Stomach smooth muscle (tissue), 2 donors: Measurements from ENCODE around the gene ATPAF2.

Experiments used
- H3K27ac ChIP-seq: one replicate; pipeline ENCODE4 v1.7.0; 2013; ENCODE audit warnings: mild to moderate bottlenecking, low read length, inconsistent platforms
- H3K27me3 ChIP-seq, 2 donors: one replicate each; pipeline ENCODE4 v1.7.0; 2013; ENCODE audit warnings: low read length in 2 of 2; ENCODE audit not compliant: insufficient read depth in 2 of 2, control insufficient read depth in 1 of 2
- H3K36me3 ChIP-seq, 2 donors: one replicate each; pipeline ENCODE4 v1.7.0; 2013; ENCODE audit warnings: low read length in 2 of 2; ENCODE audit not compliant: control insufficient read depth in 2 of 2, insufficient read depth in 2 of 2
- H3K4me1 ChIP-seq: one replicate; pipeline ENCODE4 v1.7.0; 2013; ENCODE audit warnings: low read length; ENCODE audit not compliant: control insufficient read depth, insufficient read depth
- H3K4me3 ChIP-seq, 2 donors: one replicate each; pipeline ENCODE4 v1.7.0; 2013; ENCODE audit warnings: low read length in 2 of 2
- H3K9ac ChIP-seq, 2 donors: one replicate each; pipeline ENCODE4 v1.7.0; 2013; ENCODE audit warnings: low read length in 2 of 2, mild to moderate bottlenecking in 1 of 2
- H3K9me3 ChIP-seq, 2 donors: one replicate each; pipeline ENCODE4 v1.7.0; 2013; ENCODE audit warnings: low read length in 2 of 2; ENCODE audit not compliant: control insufficient read depth in 2 of 2
- donor health status: healthy.
- donor health status: Pancreatic carcinoma.

Gene ATPAF2

GRCh38 chr17:18065546-18065945, 26.6 kb upstream of the ATPAF2 start:
- no peak overlapping the region for H3K9ac ChIP-seq
- H3K4me1 ChIP-seq = no peaks in the 10 kb centered on the region
- peaks cover 32 to 36% of the 10 kb centered on the region in 2 donors for H3K36me3 ChIP-seq
- H3K27me3 ChIP-seq = no peaks in the 10 kb centered on the region
- H3K27ac ChIP-seq = no peak overlapping the region
- no peak overlapping the region for H3K4me3 ChIP-seq
- no peaks in the 10 kb centered on the region for H3K9me3 ChIP-seq

- Histone ChIP-seq H3K4me1 (no peaks in the 10 kb centered on the region), H3K9ac (no peak overlapping the region), H3K9me3 (no peaks in the 10 kb centered on the region), H3K27me3 (no peaks in the 10 kb centered on the region), H3K4me3 (no peak overlapping the region), H3K27ac (no peak overlapping the region), H3K36me3 (peaks cover 35 to 41% of the 10 kb centered on the region in 2 donors)
Observed at GRCh38 chr17:18064053-18064452, 25.1 kb upstream of the ATPAF2 start.

GRCh38 chr17:18059283-18059682, 20.3 kb upstream of the ATPAF2 start:
- no peak overlapping the region for H3K9ac ChIP-seq
- H3K4me1 ChIP-seq = no peaks in the 10 kb centered on the region
- H3K4me3 ChIP-seq = no peak overlapping the region
- no peak overlapping the region for H3K27ac ChIP-seq
- peaks cover 34 to 35% of the 10 kb centered on the region in 2 donors for H3K36me3 ChIP-seq
- H3K9me3 ChIP-seq = no peaks in the 10 kb centered on the region
- no peaks in the 10 kb centered on the region for H3K27me3 ChIP-seq

DNA sequence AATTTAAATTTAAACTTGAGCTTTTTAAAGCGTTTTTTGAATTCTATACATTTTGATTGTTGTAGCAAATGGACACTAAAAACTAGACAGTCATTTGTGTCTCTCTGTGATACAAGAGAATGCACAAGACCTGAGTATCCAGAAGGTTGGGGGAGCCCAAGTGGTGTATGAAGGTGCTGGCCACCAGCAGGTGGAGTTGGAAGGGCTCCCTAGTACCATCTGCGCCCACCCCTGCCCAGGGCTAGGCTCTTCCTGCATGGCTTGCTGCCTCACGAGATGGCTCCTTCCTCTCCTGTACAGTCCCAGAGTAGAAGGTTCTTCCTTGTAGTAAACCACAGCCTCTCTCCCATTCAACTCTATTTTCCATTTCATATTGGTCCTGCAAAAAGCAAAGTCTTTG, 17.2 kb upstream of the ATPAF2 start:
- no peaks in the 10 kb centered on the region for H3K27me3 ChIP-seq
- H3K36me3 ChIP-seq = peaks cover 22 to 30% of the 10 kb centered on the region in 2 donors
- no peak overlapping the region for H3K9ac ChIP-seq
- no peak overlapping the region for H3K4me3 ChIP-seq
- H3K27ac ChIP-seq = no peak overlapping the region
- H3K9me3 ChIP-seq = no peaks in the 10 kb centered on the region
- no peaks in the 10 kb centered on the region for H3K4me1 ChIP-seq

DNA sequence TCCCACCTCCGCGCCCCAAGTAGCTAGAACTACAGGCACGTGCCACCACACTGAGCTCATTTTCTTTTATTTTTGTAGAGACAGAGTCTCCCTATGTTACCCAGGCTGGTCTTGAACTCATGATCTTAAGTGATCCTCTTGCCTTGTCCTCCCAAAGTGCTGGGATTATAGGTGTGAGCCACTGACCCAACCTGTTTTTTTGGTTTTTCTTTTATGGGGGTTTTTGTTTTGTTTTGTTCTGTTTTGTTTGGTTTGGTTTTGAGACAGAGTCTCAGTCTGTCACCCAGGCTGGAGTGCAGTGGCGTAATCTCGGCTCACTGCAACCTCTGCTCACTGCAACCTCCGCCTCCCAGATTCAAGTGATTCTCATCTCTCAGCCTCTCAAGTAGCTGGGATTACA, 16.6 kb upstream of the ATPAF2 start:
- Histone ChIP-seq H3K27me3 (no peaks in the 10 kb centered on the region), H3K4me3 (no peak overlapping the region), H3K27ac (no peak overlapping the region), H3K4me1 (no peaks in the 10 kb centered on the region), H3K9me3 (no peaks in the 10 kb centered on the region), H3K9ac (no peak overlapping the region), H3K36me3 (peaks cover 19 to 27% of the 10 kb centered on the region in 2 donors)

GRCh38 chr17:18045691-18046350, 6.9 kb upstream of the ATPAF2 start:
- H3K4me3 ChIP-seq = no peak overlapping the region
- no peak overlapping the region for H3K9ac ChIP-seq
- H3K27ac ChIP-seq = no peak overlapping the region
- H3K27me3 ChIP-seq = no peaks in the 10 kb centered on the region
- H3K36me3 ChIP-seq = peaks cover 6 to 11% of the 10 kb centered on the region in 2 donors
- H3K9me3 ChIP-seq = no peaks in the 10 kb centered on the region
- peaks cover 8% of the 10 kb centered on the region for H3K4me1 ChIP-seq

GRCh38 chr17:18044609-18045008, 5.6 kb upstream of the ATPAF2 start:
- Histone ChIP-seq H3K9ac (no peak overlapping the region), H3K36me3 (peaks cover 6 to 11% of the 10 kb centered on the region in 2 donors), H3K9me3 (no peaks in the 10 kb centered on the region), H3K27ac (no peak overlapping the region), H3K4me3 (no peak overlapping the region), H3K27me3 (no peaks in the 10 kb centered on the region), H3K4me1 (peaks cover 17% of the 10 kb centered on the region)

DNA sequence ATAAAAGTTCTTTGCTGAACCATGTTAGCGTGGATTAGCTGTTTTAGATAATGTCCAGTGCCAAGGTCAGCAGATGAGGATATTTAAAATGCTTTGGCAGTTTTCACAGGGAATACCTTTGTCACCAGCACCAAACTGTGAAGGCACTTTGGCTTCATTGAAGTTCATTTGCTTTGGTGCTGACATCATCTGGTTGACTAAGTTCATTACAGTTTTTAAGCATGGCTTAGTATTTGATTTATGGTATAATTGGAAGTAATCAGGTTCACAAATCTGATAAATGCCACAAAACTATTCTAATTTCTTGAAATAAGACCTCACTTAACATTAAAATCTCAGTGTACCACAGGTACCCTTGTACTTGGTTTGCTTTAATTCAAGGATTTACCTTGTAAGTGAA, 4.5 kb upstream of the ATPAF2 start:
- no peak overlapping the region for H3K9ac ChIP-seq
- peaks cover 19% of the 10 kb centered on the region for H3K4me1 ChIP-seq
- H3K27ac ChIP-seq = no peak overlapping the region
- no peak overlapping the region for H3K4me3 ChIP-seq
- no peaks in the 10 kb centered on the region for H3K9me3 ChIP-seq
- peaks cover 6 to 11% of the 10 kb centered on the region in 2 donors for H3K36me3 ChIP-seq
- no peaks in the 10 kb centered on the region for H3K27me3 ChIP-seq

DNA sequence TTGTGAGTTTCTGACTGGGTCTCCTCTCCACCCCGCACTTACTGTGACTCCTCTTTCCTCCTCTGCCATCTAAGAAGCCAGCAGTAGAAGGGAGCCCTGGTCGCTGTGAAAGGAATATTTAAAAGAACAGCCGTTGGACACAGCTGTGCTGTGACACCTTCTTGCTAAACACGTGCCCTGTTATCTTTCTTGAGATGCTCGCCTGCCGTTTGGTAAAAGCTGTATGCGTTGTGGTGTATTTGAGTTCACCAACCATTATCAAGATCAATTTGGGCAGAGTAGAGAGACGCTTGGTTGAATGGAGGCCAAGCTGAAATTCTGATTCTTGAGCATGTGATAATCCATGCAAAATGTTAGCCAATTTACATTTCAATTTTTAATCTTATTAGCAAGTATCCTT, 4.0 kb upstream of the ATPAF2 start:
- Histone ChIP-seq H3K9me3 (no peaks in the 10 kb centered on the region), H3K27ac (no peak overlapping the region), H3K36me3 (peaks cover 6 to 11% of the 10 kb centered on the region in 2 donors), H3K9ac (no peak overlapping the region), H3K27me3 (no peaks in the 10 kb centered on the region), H3K4me1 (peaks cover 23% of the 10 kb centered on the region), H3K4me3 (no peak overlapping the region)

DNA sequence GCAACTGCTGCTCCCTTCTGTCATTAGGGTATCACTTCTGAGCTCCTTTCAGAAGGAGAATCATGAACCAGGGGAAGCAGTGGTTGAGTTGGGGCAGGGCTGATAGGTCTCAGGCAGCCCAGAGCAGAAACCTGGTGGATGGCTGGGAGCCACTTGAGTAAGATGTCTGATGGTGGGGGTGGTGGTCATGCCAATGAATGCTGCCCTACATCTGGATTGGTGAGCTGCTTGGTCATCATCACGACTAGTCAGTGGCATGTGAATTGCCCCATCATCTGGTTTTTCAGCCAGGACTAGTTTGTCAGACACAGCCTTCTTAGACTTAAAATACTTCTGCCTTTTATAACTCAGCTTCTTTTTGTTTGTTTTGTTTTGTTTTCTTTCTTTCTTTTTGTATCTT, 2.8 kb upstream of the ATPAF2 start:
- H3K4me3 ChIP-seq = no peak overlapping the region
- no peaks in the 10 kb centered on the region for H3K27me3 ChIP-seq
- no peaks in the 10 kb centered on the region for H3K9me3 ChIP-seq
- no peak overlapping the region for H3K27ac ChIP-seq
- peak overlapping the region; percentile 8 to 13 for H3K9ac ChIP-seq
- H3K4me1 ChIP-seq = peaks cover 30% of the 10 kb centered on the region
- peaks cover 0 to 7% of the 10 kb centered on the region in 2 donors for H3K36me3 ChIP-seq

- peak overlapping the region; percentile 76 to 79 for H3K9ac ChIP-seq
- no peaks in the 10 kb centered on the region for H3K27me3 ChIP-seq
- no peaks in the 10 kb centered on the region for H3K9me3 ChIP-seq
- peaks cover 0 to 4% of the 10 kb centered on the region in 2 donors for H3K36me3 ChIP-seq
- peak overlapping the region; percentile 65 to 94 for H3K4me3 ChIP-seq
- no peak overlapping the region for H3K27ac ChIP-seq
- H3K4me1 ChIP-seq = peaks cover 30% of the 10 kb centered on the region
Observed at GRCh38 chr17:18040261-18040858, 1.4 kb upstream of the ATPAF2 start.
